Fibroblast of skin of right biceps (primary cell): ENCODE results near the gene DDC.
"Not testable (repeated sequence)": the region's sequence is repeated elsewhere in the genome, so short reads cannot be mapped to it uniquely, and the experiment has no call there.

Experiments
- DNase-seq: peaks from one replicate; pipeline ENCODE4 v3.0.0-alpha.2; 2013

Gene DDC

GRCh38 chr7:50588937-50589336 lies 23.7 kb upstream of the DDC start:
- no peak for DNase-seq

GRCh38 chr7:50587737-50588136 lies 22.5 kb upstream of the DDC start:
- no peak for DNase-seq

GRCh38 chr7:50584793-50585408 lies 19.7 kb upstream of the DDC start:
- DNase-seq = no peak

GRCh38 chr7:50584386-50584785 lies 19.2 kb upstream of the DDC start:
- DNase-seq = no peak

- DNase-seq = not testable (repeated sequence)
Measured at GRCh38 chr7:50583295-50583694, 18.1 kb upstream of the DDC start.

- DNase-seq = not testable (repeated sequence)
Measured at GRCh38 chr7:50582271-50582670, 17.1 kb upstream of the DDC start.

- not testable (repeated sequence) for DNase-seq
Measured at GRCh38 chr7:50580666-50581065, 15.5 kb upstream of the DDC start.

- no peak for DNase-seq
Measured at GRCh38 chr7:50580057-50580456, 14.9 kb upstream of the DDC start.

GRCh38 chr7:50578105-50578504 lies 12.9 kb upstream of the DDC start:
- DNase-seq = not testable (repeated sequence)

GRCh38 chr7:50577569-50577968 lies 12.4 kb upstream of the DDC start:
- DNase-seq = no peak

GRCh38 chr7:50576388-50576787 lies 11.2 kb upstream of the DDC start:
- DNase-seq = not testable (repeated sequence)

GRCh38 chr7:50567715-50568261 lies 2.6 kb upstream of the DDC start:
- DNase-seq = no peak

GRCh38 chr7:50565977-50566376 lies 772 bp upstream of the DDC start:
- no peak for DNase-seq

GRCh38 chr7:50565559-50565916 lies 333 bp upstream of the DDC start:
- DNase-seq = no peak

- DNase-seq = no peak
Measured at GRCh38 chr7:50564171-50564570, 1.0 kb downstream of the DDC start.

- no peak for DNase-seq
Measured at GRCh38 chr7:50562136-50562535, 3.1 kb downstream of the DDC start.

- DNase-seq = no peak
Measured at GRCh38 chr7:50560865-50561351, 4.3 kb downstream of the DDC start.

GRCh38 chr7:50559881-50560280 lies 5.3 kb downstream of the DDC start:
- DNase-seq = no peak

GRCh38 chr7:50558294-50559053 lies 6.7 kb downstream of the DDC start:
- no peak for DNase-seq

GRCh38 chr7:50557099-50557498 lies 8.1 kb downstream of the DDC start:
- no peak for DNase-seq

GRCh38 chr7:50556247-50556991 lies 8.8 kb downstream of the DDC start:
- DNase-seq = no peak

GRCh38 chr7:50555594-50556140 lies 9.5 kb downstream of the DDC start:
- DNase-seq = no peak
